Measurements from ENCODE around the gene PGAM1. TPM values are rescaled to one million over a fixed set of nuclear protein-coding genes. Genes with fewer than 3 reads are reported as not detected.
A peak's percentile ranks its signal among the peaks of the same experiment; 100 is the strongest.
"Not testable (repeated sequence)": the region's sequence is repeated elsewhere in the genome, so short reads cannot be mapped to it uniquely, and the experiment has no call there.

PGAM1 gene
- total RNA-seq, 2 experiments from 2014 or later: 509 to 514 TPM

GRCh38 chr10:97416565-97416964 lies 9.4 kb upstream of the PGAM1 start:
- H3K27me3 Mint-ChIP-seq: no peaks in the 10 kb centered on the region
- CTCF ChIA-PET: interaction anchor here (1.5 to 8.4 kb wide), 2 partner anchors 11 to 14 kb away, joined by 5 to 68 read pairs; partner anchors contain the start of gene RRP12
- DNase-seq: no peak
- H3K4me1 Mint-ChIP-seq: peaks cover 73% of the 10 kb centered on the region
- H3K4me3 Mint-ChIP-seq: no peak overlapping the region
- no peaks in the 10 kb centered on the region for H3K9me3 Mint-ChIP-seq
- peaks cover 2% of the 10 kb centered on the region for H3K36me3 Mint-ChIP-seq (ENCODE audit: low read depth)
- H3K27ac Mint-ChIP-seq: peak overlapping the region; percentile 72
- POLR2A ChIA-PET: interaction anchor here (4.4 kb wide), 1 partner anchor 12 kb away, joined by 37 read pairs; no protein-coding TSS in a partner anchor

- H3K9me3 Mint-ChIP-seq, DNase-seq, H3K27me3 Mint-ChIP-seq: not testable (repeated sequence)
- H3K4me3 Mint-ChIP-seq: peak overlapping the region; percentile 48
- ChIA-PET POLR2A (interaction anchor here (0.7 to 7.0 kb wide), 3 partner anchors 10 to 23 kb away, joined by 3 to 41 read pairs (median 30); partner anchors contain the start of gene RRP12), CTCF (interaction anchor here (0.7 to 5.3 kb wide), 5 partner anchors 11 to 433 kb away, joined by 3 to 41 read pairs (median 5); no protein-coding TSS in a partner anchor)
- H3K36me3 Mint-ChIP-seq (ENCODE audit: low read depth): peaks cover 28% of the 10 kb centered on the region
- H3K4me1 Mint-ChIP-seq: peaks cover 48% of the 10 kb centered on the region
- peak overlapping the region; percentile 92 for H3K27ac Mint-ChIP-seq
Measured at GRCh38 chr10:97423757-97424098, 2.3 kb upstream of the PGAM1 start.

GRCh38 chr10:97426776-97427570 lies 982 bp downstream of the PGAM1 start:
- no peaks in the 10 kb centered on the region for H3K9me3 Mint-ChIP-seq
- peak overlapping the region; percentile 92 for H3K27ac Mint-ChIP-seq
- H3K36me3 Mint-ChIP-seq (ENCODE audit: low read depth): peaks cover 55% of the 10 kb centered on the region
- POLR2A ChIA-PET: interaction anchor here (1.1 to 4.2 kb wide), 9 partner anchors 8 to 214 kb away, joined by 3 to 37 read pairs (median 6); partner anchors contain the start of genes EXOSC1, FRAT1, RRP12 and ZDHHC16
- DNase-seq: peak; percentile 38
- CTCF ChIA-PET: interaction anchor here (0.9 to 2.4 kb wide), 7 partner anchors 11 to 21 kb away, joined by 3 to 22 read pairs (median 5); partner anchors contain the start of genes EXOSC1 and ZDHHC16
- peak overlapping the region; percentile 90 for H3K4me3 Mint-ChIP-seq
- H3K4me1 Mint-ChIP-seq: peaks cover 44% of the 10 kb centered on the region
- no peaks in the 10 kb centered on the region for H3K27me3 Mint-ChIP-seq

GRCh38 chr10:97427571-97428179 lies 1.7 kb downstream of the PGAM1 start:
- Mint-ChIP-seq H3K4me3 (peak overlapping the region; percentile 90), H3K36me3 (ENCODE audit: low read depth) (peaks cover 58% of the 10 kb centered on the region), H3K4me1 (peaks cover 44% of the 10 kb centered on the region), H3K27me3 (no peaks in the 10 kb centered on the region), H3K27ac (peak overlapping the region; percentile 92), H3K9me3 (no peaks in the 10 kb centered on the region)
- ChIA-PET CTCF (interaction anchor here (0.7 to 2.4 kb wide), 9 partner anchors 12 to 149 kb away, joined by 3 to 22 read pairs (median 4); partner anchors contain the start of genes EXOSC1, RRP12 and ZDHHC16), POLR2A (interaction anchor here (1.1 to 4.2 kb wide), 10 partner anchors 9 to 214 kb away, joined by 3 to 37 read pairs (median 5); partner anchors contain the start of genes EXOSC1, FRAT1, RRP12 and ZDHHC16)
- peak; percentile 50 for DNase-seq

GRCh38 chr10:97428572-97428981 lies 2.6 kb downstream of the PGAM1 start:
- peak; percentile 53 for DNase-seq
- POLR2A ChIA-PET: interaction anchor here (1.2 to 4.2 kb wide), 6 partner anchors 14 to 26 kb away, joined by 3 to 37 read pairs (median 8); partner anchors contain the start of genes EXOSC1 and ZDHHC16

GRCh38 chr10:97434055-97434454 lies 8.1 kb downstream of the PGAM1 start:
- no peak overlapping the region for H3K4me3 Mint-ChIP-seq

More at GRCh38 chr10:97428572-97428981, 2.6 kb downstream of the PGAM1 start:
- no peaks in the 10 kb centered on the region for H3K9me3 Mint-ChIP-seq
- peak overlapping the region; percentile 87 for H3K27ac Mint-ChIP-seq
- H3K4me1 Mint-ChIP-seq: peaks cover 35% of the 10 kb centered on the region
- CTCF ChIA-PET: interaction anchor here (0.9 to 2.4 kb wide), 6 partner anchors 13 to 149 kb away, joined by 4 to 22 read pairs (median 7); partner anchors contain the start of genes EXOSC1 and ZDHHC16
- peak overlapping the region; percentile 90 for H3K4me3 Mint-ChIP-seq
- peaks cover 63% of the 10 kb centered on the region for H3K36me3 Mint-ChIP-seq (ENCODE audit: low read depth)
- no peaks in the 10 kb centered on the region for H3K27me3 Mint-ChIP-seq

GRCh38 chr10:97434557-97434956 lies 8.6 kb downstream of the PGAM1 start:
- ChIA-PET CTCF (interaction anchor here (2.1 kb wide), 1 partner anchor 27 kb away, joined by 6 read pairs; no protein-coding TSS in a partner anchor), POLR2A (interaction anchor here (0.9 to 1.9 kb wide), 5 partner anchors 10 to 35 kb away, joined by 3 to 8 read pairs (median 4); no protein-coding TSS in a partner anchor)
- peaks cover 72% of the 10 kb centered on the region for H3K36me3 Mint-ChIP-seq (ENCODE audit: low read depth)
- no peak overlapping the region for H3K4me3 Mint-ChIP-seq
- no peaks in the 10 kb centered on the region for H3K27me3 Mint-ChIP-seq
- no peak overlapping the region for H3K27ac Mint-ChIP-seq
- no peak for DNase-seq
- H3K4me1 Mint-ChIP-seq: peaks cover 7% of the 10 kb centered on the region
- no peaks in the 10 kb centered on the region for H3K9me3 Mint-ChIP-seq

More at GRCh38 chr10:97434055-97434454, 8.1 kb downstream of the PGAM1 start:
- Mint-ChIP-seq H3K36me3 (ENCODE audit: low read depth) (peaks cover 72% of the 10 kb centered on the region), H3K27me3 (no peaks in the 10 kb centered on the region), H3K4me1 (peaks cover 12% of the 10 kb centered on the region), H3K9me3 (no peaks in the 10 kb centered on the region), H3K27ac (no peak overlapping the region)
- DNase-seq: no peak
- POLR2A ChIA-PET: interaction anchor here (0.9 to 1.9 kb wide), 5 partner anchors 11 to 35 kb away, joined by 3 to 8 read pairs (median 4); no protein-coding TSS in a partner anchor
- CTCF ChIA-PET: interaction anchor here (0.8 to 2.1 kb wide), 2 partner anchors 11 to 27 kb away, joined by 3 to 6 read pairs; no protein-coding TSS in a partner anchor

- DNase-seq: no peak
- peaks cover 69% of the 10 kb centered on the region for H3K36me3 Mint-ChIP-seq (ENCODE audit: low read depth)
- ChIA-PET CTCF (interaction anchor here (2.1 kb wide), 1 partner anchor 28 kb away, joined by 6 read pairs; no protein-coding TSS in a partner anchor), POLR2A (interaction anchor here (1.3 to 1.9 kb wide), 3 partner anchors 10 to 16 kb away, joined by 3 to 8 read pairs (median 4); no protein-coding TSS in a partner anchor)
- no peak overlapping the region for H3K27ac Mint-ChIP-seq
- H3K27me3 Mint-ChIP-seq: no peaks in the 10 kb centered on the region
- no peaks in the 10 kb centered on the region for H3K9me3 Mint-ChIP-seq
- H3K4me1 Mint-ChIP-seq: peaks cover 4% of the 10 kb centered on the region
- H3K4me3 Mint-ChIP-seq: no peak overlapping the region
Measured at GRCh38 chr10:97435211-97435610, 9.2 kb downstream of the PGAM1 start.

GRCh38 chr10:97442277-97442676 lies 16.3 kb downstream of the PGAM1 start:
- POLR2A ChIA-PET: interaction anchor here (1.2 kb wide), 2 partner anchors 35 to 41 kb away, joined by 3 to 5 read pairs; partner anchors contain the start of gene RRP12
- Mint-ChIP-seq H3K27me3 (no peaks in the 10 kb centered on the region), H3K27ac (no peak overlapping the region), H3K36me3 (ENCODE audit: low read depth) (peaks cover 34% of the 10 kb centered on the region), H3K9me3 (no peaks in the 10 kb centered on the region), H3K4me1 (peaks cover 32% of the 10 kb centered on the region), H3K4me3 (no peak overlapping the region)
- CTCF ChIA-PET: interaction anchor here (0.8 to 1.2 kb wide), 2 partner anchors 19 to 36 kb away, joined by 3 read pairs; no protein-coding TSS in a partner anchor
- DNase-seq: no peak

GRCh38 chr10:97444212-97444611 lies 18.2 kb downstream of the PGAM1 start:
- Mint-ChIP-seq H3K9me3 (no peaks in the 10 kb centered on the region), H3K27ac (no peak overlapping the region), H3K4me1 (peaks cover 49% of the 10 kb centered on the region), H3K27me3 (no peaks in the 10 kb centered on the region), H3K36me3 (ENCODE audit: low read depth) (peaks cover 28% of the 10 kb centered on the region), H3K4me3 (peak overlapping the region; percentile 89)
- CTCF ChIA-PET: interaction anchor here (1.4 to 2.5 kb wide), 5 partner anchors 14 to 43 kb away, joined by 3 to 9 read pairs (median 5); partner anchors contain the start of gene RRP12
- POLR2A ChIA-PET: interaction anchor here (1.0 to 3.5 kb wide), 8 partner anchors 10 to 111 kb away, joined by 3 to 18 read pairs (median 5); partner anchors contain the start of gene RRP12
- DNase-seq: no peak

GRCh38 chr10:97445357-97445721 lies 19.3 kb downstream of the PGAM1 start:
- CTCF ChIA-PET: interaction anchor here (0.8 to 2.5 kb wide), 6 partner anchors 11 to 44 kb away, joined by 3 to 9 read pairs (median 3); partner anchors contain the start of gene RRP12
- Mint-ChIP-seq H3K9me3 (no peaks in the 10 kb centered on the region), H3K27me3 (no peaks in the 10 kb centered on the region), H3K4me3 (peak overlapping the region; percentile 89), H3K36me3 (ENCODE audit: low read depth) (peaks cover 22% of the 10 kb centered on the region), H3K27ac (peak overlapping the region; percentile 85), H3K4me1 (peaks cover 51% of the 10 kb centered on the region)
- no peak for DNase-seq
- POLR2A ChIA-PET: interaction anchor here (1.0 to 3.5 kb wide), 8 partner anchors 11 to 44 kb away, joined by 4 to 18 read pairs (median 7); partner anchors contain the start of gene RRP12
